ENCODE results near the gene MANEAL.

DNA sequence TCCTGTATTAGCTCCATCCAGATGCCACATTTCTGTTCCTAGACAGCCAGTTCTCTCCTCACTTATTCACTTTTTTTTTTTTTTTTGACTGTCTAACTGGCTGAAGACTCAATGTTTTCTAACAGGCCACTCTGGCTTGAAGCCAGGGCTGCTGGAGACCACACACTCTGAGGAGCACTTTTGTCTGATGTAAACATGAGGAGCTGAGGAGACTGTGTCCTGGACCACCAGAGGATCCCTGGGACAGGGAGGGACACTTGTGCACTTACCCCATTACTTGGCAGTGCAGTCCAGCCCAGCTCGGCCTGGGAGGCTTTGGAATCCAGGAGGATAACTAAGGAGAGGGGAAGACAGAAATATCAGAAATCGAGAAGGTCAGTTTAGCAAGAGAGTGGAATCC, 31.1 kb upstream of the MANEAL start:
- TF ChIP-seq, protein P1, sequence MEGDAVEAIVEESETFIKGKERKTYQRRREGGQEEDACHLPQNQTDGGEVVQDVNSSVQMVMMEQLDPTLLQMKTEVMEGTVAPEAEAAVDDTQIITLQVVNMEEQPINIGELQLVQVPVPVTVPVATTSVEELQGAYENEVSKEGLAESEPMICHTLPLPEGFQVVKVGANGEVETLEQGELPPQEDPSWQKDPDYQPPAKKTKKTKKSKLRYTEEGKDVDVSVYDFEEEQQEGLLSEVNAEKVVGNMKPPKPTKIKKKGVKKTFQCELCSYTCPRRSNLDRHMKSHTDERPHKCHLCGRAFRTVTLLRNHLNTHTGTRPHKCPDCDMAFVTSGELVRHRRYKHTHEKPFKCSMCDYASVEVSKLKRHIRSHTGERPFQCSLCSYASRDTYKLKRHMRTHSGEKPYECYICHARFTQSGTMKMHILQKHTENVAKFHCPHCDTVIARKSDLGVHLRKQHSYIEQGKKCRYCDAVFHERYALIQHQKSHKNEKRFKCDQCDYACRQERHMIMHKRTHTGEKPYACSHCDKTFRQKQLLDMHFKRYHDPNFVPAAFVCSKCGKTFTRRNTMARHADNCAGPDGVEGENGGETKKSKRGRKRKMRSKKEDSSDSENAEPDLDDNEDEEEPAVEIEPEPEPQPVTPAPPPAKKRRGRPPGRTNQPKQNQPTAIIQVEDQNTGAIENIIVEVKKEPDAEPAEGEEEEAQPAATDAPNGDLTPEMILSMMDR (IDR thresholded peaks at IDR 0.05; ENCODE audit: low read depth, low read length, missing input control), result no peak
- TF ChIP-seq, protein P2, sequence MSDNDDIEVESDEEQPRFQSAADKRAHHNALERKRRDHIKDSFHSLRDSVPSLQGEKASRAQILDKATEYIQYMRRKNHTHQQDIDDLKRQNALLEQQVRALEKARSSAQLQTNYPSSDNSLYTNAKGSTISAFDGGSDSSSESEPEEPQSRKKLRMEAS (IDR thresholded peaks at IDR 0.05), result no peak
- no peak for TF ChIP-seq TAF1 (conservative IDR thresholded peaks at IDR 0.05)
- TF ChIP-seq, protein P3, sequence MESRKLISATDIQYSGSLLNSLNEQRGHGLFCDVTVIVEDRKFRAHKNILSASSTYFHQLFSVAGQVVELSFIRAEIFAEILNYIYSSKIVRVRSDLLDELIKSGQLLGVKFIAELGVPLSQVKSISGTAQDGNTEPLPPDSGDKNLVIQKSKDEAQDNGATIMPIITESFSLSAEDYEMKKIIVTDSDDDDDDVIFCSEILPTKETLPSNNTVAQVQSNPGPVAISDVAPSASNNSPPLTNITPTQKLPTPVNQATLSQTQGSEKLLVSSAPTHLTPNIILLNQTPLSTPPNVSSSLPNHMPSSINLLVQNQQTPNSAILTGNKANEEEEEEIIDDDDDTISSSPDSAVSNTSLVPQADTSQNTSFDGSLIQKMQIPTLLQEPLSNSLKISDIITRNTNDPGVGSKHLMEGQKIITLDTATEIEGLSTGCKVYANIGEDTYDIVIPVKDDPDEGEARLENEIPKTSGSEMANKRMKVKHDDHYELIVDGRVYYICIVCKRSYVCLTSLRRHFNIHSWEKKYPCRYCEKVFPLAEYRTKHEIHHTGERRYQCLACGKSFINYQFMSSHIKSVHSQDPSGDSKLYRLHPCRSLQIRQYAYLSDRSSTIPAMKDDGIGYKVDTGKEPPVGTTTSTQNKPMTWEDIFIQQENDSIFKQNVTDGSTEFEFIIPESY (IDR thresholded peaks at IDR 0.05), result no peak
